NCI-H1930 (cell line): ENCODE results near the gene ERMP1.
"Not testable (repeated sequence)": the region's sequence is repeated elsewhere in the genome, so short reads cannot be mapped to it uniquely, and the experiment has no call there.

Experiments
- DNase-seq, 2 experiments: peaks; one replicate each; lab custom pipeline; 2025; lab: John Stamatoyannopoulos, UW

ERMP1 gene

GRCh38 chr9:5783420-5783819, 49.5 kb downstream of the ERMP1 start:
- not testable (repeated sequence) for DNase-seq

DNA sequence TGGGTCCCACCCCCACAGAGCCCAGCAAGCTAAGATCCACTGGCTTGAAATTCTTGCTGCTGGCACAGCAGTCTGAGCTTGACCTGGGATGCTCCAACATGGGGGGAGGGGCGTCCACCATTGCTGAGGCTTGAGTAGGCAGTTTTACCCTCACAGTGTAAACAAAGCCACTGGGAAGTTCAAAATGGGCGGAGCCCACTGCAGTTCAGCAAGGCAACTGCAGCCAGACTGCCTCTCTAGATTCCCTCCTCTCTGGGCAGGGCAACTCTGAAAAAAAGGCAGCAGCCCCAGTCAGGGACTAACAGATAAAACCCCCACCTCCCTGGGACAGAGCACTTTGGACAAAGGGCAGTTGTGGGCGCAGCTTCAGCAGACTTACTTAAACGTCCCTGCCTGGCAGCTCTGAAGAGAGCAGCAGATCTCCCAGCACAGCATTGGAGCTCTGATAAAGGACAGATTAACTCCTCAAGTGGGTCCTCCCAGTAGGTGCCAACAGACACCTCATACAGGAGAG, 53.2 kb downstream of the ERMP1 start:
- not testable (repeated sequence) for DNase-seq

DNA sequence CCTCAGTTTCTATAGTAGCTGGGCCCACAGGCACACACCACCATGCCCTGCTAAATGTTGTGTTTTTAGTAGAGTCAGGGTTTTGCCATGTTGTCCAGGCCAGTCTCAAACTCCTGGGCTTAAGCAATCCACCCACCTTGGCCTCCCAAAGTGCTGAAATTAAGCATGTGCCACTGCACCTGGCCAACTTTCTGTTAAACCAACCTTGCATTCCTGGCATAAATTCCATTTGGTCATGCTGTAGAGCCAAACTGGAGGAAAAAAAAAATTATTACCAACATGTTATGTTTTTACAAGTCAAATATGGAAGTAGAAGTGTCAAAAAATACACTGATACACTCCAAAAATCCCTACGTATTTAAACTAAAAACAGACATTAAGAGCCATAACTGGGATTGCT, 54.1 kb downstream of the ERMP1 start:
- no peak for DNase-seq

DNA sequence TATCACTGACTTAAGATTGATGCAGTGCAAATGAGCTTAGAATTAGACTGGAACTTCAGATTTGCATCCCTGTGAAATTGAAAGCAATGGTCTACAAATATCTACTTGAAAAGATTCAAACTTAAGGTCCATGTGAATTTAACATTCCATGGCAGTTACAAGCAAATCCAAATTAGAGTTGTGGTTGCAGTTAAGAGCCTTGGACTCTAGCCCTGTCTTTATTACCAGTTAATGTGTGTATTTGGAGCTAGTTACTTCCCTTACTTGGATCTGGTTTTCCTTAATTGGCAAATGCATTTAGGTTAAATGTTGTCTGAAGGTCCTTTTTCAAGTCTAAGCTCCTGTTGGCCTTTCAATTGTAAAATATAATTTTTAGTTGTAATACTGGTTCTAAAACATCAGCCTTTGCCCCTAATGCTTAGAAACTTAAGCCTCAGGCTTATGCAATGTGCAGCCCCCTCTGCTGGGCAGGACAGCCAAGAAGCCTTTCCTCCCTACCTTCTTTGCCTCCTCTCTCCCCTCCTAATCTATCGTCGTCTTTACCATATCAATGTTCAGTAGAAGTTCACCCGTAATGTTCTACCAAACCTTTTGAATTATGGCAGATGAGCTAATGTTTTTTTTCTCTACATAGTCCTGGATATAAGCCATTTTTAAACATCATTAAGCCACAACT, 59.5 kb downstream of the ERMP1 start:
- DNase-seq, result no peak

GRCh38 chr9:5767968-5768932, 64.7 kb downstream of the ERMP1 start:
- DNase-seq, result no peak

- no peak for DNase-seq
These were observed 68.6 kb downstream of the ERMP1 start for GRCh38 chr9:5764130-5764868.

GRCh38 chr9:5762421-5762820, 70.5 kb downstream of the ERMP1 start:
- no peak for DNase-seq

DNA sequence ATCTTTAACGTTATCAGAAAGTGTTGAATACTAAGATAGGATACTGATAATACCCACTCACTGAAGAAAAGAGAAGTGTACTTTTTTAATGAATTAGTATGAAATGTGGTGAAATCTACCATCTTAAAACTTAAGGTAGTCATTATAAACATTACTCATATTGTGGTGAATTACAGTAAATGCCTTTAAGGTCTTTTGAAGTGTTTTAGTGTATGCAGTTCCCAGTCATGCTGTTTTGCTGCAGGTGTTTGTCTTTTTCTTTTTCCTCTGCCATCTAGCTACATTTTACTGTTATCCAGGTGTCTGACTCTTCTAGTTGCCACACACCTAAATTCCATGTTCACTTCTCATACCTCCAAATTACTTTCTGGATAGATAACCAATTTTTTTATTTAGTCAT, 72.6 kb downstream of the ERMP1 start:
- no peak for DNase-seq

- no peak for DNase-seq
These were observed 76.3 kb downstream of the ERMP1 start for GRCh38 chr9:5756633-5757032.

GRCh38 chr9:5750569-5750968, 82.3 kb downstream of the ERMP1 start:
- no peak for DNase-seq

- no peak for DNase-seq
These were observed 83.6 kb downstream of the ERMP1 start for GRCh38 chr9:5749306-5749705.

GRCh38 chr9:5748438-5748837, 84.5 kb downstream of the ERMP1 start:
- DNase-seq, result no peak

DNA sequence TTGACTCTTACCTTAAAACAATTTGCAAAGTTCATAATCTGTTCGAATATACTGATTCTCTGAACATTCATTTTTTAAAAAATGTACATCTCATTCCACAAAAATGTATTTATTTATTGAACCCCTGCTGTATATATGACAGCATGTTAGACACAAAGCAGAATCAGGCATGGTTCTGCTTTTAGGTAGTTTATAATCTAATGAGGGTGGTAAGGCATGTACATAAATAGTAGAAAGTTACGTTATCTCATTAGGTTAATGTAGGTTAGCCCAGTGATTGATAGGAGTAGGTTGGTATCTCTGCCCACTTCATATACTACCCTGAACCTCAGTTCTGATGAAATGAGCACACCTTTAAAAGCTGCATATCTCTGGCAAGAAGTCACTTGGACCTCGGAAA, 89.8 kb downstream of the ERMP1 start:
- no peak for DNase-seq

DNA sequence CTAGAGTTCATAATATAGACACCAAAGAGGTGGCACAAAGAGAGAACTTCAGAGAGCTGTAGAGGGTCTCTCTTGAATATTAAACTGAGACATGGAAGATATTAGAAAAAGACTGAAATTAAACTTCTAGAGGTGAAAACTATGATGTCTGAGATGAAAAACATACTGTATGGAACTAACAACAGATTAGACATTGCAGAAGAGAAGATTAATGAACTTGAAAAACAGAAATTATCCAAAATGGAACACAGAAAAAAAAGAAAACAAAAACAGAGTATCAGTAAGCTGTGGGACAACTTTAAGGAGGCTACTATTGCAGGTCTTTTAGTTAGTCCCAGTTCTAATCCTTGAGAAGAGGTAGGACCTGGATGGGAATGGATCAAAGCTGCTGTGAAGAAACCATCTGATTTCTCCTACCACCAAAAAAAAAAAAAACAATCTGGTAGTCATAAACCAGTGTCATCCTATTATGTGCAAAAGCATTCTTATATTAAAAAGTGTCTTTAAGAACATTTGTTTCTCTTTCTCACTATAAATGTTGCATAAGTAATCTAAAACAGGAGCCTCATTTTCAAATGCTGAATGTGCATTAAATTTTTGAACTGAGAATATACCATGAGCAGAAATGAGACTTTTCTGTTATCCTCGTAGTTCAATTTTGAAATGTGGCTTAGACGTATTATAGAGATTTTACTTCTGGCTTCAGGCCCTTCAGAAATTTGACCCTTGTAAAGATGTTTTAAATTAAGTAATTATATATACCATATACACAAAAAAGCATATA, 96.2 kb downstream of the ERMP1 start:
- no peak for DNase-seq

GRCh38 chr9:5735072-5735471, 97.8 kb downstream of the ERMP1 start:
- no peak for DNase-seq
